Measurements from ENCODE around the gene SHMT1.
"Not testable (repeated sequence)": the region's sequence is repeated elsewhere in the genome, so short reads cannot be mapped to it uniquely, and the experiment has no call there.

DNA sequence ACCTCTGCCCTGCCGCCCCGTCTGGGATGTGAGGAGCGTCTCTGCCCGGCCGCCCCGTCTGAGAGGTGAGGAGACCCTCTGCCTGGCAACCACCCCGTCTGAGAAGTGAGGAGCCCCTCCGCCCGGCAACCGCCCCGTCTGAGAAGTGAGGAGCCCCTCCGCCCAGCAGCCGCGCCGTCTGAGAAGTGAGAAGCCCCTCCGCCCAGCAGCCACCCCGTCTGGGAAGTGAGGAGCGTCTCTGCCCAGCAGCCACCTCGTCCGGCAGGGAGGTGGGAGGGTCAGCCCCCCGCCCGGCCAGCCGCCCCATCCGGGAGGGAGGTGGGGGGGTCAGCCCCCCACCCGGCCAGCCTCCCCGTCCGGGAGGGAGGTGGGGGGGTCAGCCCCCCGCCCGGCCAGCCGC is 65.3 kb downstream of the SHMT1 start:
- TF ChIP-seq, protein P1, sequence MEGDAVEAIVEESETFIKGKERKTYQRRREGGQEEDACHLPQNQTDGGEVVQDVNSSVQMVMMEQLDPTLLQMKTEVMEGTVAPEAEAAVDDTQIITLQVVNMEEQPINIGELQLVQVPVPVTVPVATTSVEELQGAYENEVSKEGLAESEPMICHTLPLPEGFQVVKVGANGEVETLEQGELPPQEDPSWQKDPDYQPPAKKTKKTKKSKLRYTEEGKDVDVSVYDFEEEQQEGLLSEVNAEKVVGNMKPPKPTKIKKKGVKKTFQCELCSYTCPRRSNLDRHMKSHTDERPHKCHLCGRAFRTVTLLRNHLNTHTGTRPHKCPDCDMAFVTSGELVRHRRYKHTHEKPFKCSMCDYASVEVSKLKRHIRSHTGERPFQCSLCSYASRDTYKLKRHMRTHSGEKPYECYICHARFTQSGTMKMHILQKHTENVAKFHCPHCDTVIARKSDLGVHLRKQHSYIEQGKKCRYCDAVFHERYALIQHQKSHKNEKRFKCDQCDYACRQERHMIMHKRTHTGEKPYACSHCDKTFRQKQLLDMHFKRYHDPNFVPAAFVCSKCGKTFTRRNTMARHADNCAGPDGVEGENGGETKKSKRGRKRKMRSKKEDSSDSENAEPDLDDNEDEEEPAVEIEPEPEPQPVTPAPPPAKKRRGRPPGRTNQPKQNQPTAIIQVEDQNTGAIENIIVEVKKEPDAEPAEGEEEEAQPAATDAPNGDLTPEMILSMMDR (IDR thresholded peaks at IDR 0.05) = not testable (repeated sequence)
- TF ChIP-seq POLR2A (IDR thresholded peaks at IDR 0.05) = not testable (repeated sequence)

All from Peyer's patch (tissue), 4 donors.